Rectal smooth muscle tissue (tissue), 1 donor: ENCODE results near the gene CTXN2.

Experiments
- H3K27ac ChIP-seq: one replicate; pipeline ENCODE4 v1.7.0; 2013; ENCODE audit warnings: low read depth, low read length, inconsistent platforms
- H3K27me3 ChIP-seq: one replicate; pipeline ENCODE4 v1.7.0; 2013; ENCODE audit warnings: low read length; ENCODE audit not compliant: control insufficient read depth, insufficient read depth
- H3K36me3 ChIP-seq: one replicate; pipeline ENCODE4 v1.7.0; 2013; ENCODE audit warnings: low read length; ENCODE audit not compliant: control insufficient read depth, insufficient read depth
- H3K4me1 ChIP-seq: one replicate; pipeline ENCODE4 v1.7.0; 2013; ENCODE audit warnings: low read length; ENCODE audit not compliant: control insufficient read depth, insufficient read depth
- H3K4me3 ChIP-seq: one replicate; pipeline ENCODE4 v1.7.0; 2013; ENCODE audit warnings: low read length
- H3K9ac ChIP-seq: one replicate; pipeline ENCODE4 v1.7.0; 2013; ENCODE audit warnings: low read length

Gene CTXN2

DNA sequence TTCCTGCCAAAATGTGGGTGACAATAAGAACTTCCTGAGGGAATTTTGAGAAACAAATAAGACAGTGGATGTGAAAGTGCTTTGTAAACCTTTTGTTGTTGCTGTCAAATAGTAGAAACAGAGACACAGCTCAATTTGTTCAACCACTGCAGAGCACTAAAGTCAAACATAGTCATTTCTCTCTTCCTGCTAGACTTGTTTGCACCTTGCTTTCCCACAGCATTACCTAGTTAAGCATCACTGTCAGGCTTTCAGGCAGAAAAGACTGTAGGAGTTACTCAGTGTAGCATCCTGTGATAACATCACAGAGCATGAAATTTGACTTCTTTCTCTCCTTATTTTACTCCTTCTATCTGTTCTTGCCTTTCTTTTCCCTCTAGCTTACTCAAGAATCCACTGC, 41.8 kb downstream of the CTXN2 start:
- no peaks in the 10 kb centered on the region for H3K36me3 ChIP-seq
- H3K4me1 ChIP-seq: no peaks in the 10 kb centered on the region
- H3K27me3 ChIP-seq: no peaks in the 10 kb centered on the region
- no peak overlapping the region for H3K27ac ChIP-seq
- H3K9ac ChIP-seq: no peak overlapping the region
- H3K4me3 ChIP-seq: no peak overlapping the region

- no peaks in the 10 kb centered on the region for H3K4me1 ChIP-seq
- no peak overlapping the region for H3K9ac ChIP-seq
- H3K27me3 ChIP-seq: no peaks in the 10 kb centered on the region
- H3K27ac ChIP-seq: no peak overlapping the region
- no peaks in the 10 kb centered on the region for H3K36me3 ChIP-seq
- no peak overlapping the region for H3K4me3 ChIP-seq
Measured at GRCh38 chr15:48239334-48239733, 47.9 kb downstream of the CTXN2 start.

GRCh38 chr15:48242015-48242414, 50.5 kb downstream of the CTXN2 start:
- H3K9ac ChIP-seq: no peak overlapping the region
- no peaks in the 10 kb centered on the region for H3K4me1 ChIP-seq
- no peaks in the 10 kb centered on the region for H3K36me3 ChIP-seq

DNA sequence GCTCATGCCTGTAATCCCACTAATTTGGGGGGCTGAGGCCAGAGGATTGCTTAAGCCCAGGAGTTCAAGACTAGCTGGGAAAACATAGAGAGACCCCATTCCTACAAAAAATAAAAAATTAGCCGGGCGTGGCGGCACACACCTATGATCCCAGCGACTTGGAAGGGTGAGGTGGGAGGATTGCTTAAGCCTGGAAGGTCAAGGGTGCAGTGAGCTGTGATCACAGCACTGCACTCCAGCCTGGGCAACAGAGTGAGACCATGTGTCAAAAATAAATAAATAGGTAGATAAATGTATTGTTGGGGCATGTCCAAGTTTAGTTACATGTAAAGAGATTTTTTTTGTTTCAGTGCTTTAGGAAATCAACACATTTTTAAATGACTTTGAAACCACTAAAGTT, 51.1 kb downstream of the CTXN2 start:
- Histone ChIP-seq H3K9ac (no peak overlapping the region), H3K4me1 (no peaks in the 10 kb centered on the region), H3K4me3 (no peak overlapping the region), H3K36me3 (no peaks in the 10 kb centered on the region), H3K27ac (no peak overlapping the region), H3K27me3 (no peaks in the 10 kb centered on the region)

More at GRCh38 chr15:48242015-48242414, 50.5 kb downstream of the CTXN2 start:
- H3K27ac ChIP-seq: no peak overlapping the region
- no peaks in the 10 kb centered on the region for H3K27me3 ChIP-seq
- no peak overlapping the region for H3K4me3 ChIP-seq

DNA sequence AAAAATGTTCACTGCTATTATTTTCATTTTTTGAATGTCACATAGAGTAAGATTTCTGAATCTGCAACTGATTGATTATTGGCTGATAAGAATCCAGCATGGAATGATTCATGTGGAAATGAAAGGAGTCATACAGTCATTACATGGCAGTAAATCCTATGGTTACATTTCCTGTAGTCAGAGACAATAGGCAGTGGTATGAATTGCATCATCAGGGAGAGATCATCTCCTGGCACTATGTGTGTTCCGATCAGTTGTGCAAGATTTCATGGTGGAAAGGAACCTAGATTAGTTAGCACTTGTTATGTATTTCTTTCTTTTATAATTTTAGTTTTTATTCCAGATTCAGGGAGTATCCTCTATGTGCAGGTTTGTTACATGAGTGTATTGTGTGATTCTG, 53.5 kb downstream of the CTXN2 start:
- Histone ChIP-seq H3K4me3 (no peak overlapping the region), H3K4me1 (no peaks in the 10 kb centered on the region)

GRCh38 chr15:48248414-48248813, 56.9 kb downstream of the CTXN2 start:
- H3K4me3 ChIP-seq: no peak overlapping the region

More for the DNA sequence above, 53.5 kb downstream of the CTXN2 start:
- Histone ChIP-seq H3K9ac (no peak overlapping the region), H3K36me3 (no peaks in the 10 kb centered on the region), H3K27me3 (no peaks in the 10 kb centered on the region), H3K27ac (no peak overlapping the region)

DNA sequence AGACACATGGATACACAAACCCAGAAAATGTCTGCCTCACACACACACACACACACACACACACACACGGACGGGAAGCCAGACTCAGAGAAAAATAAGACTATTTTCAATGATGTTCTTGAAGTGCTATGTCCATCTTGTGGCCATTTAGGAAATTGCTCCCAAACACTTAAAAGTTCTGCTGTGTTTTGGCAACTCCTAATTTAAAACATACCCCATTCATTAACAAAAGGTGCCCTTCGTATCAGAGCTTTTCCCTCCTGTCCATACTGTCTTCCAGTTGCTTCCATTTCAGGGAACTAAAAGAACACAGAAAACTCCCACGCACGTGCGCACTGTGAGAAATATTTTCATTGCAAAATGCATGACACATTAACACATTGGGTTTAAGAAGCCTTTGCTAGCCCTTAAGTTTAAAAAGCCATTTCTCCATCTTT, 59.2 kb downstream of the CTXN2 start:
- no peak overlapping the region for H3K27ac ChIP-seq
- H3K4me1 ChIP-seq: no peaks in the 10 kb centered on the region
- H3K27me3 ChIP-seq: no peaks in the 10 kb centered on the region
- H3K36me3 ChIP-seq: no peaks in the 10 kb centered on the region
- no peak overlapping the region for H3K9ac ChIP-seq
- no peak overlapping the region for H3K4me3 ChIP-seq

More at GRCh38 chr15:48248414-48248813, 56.9 kb downstream of the CTXN2 start:
- no peaks in the 10 kb centered on the region for H3K4me1 ChIP-seq
- H3K27ac ChIP-seq: no peak overlapping the region
- no peak overlapping the region for H3K9ac ChIP-seq
- no peaks in the 10 kb centered on the region for H3K27me3 ChIP-seq
- no peaks in the 10 kb centered on the region for H3K36me3 ChIP-seq

DNA sequence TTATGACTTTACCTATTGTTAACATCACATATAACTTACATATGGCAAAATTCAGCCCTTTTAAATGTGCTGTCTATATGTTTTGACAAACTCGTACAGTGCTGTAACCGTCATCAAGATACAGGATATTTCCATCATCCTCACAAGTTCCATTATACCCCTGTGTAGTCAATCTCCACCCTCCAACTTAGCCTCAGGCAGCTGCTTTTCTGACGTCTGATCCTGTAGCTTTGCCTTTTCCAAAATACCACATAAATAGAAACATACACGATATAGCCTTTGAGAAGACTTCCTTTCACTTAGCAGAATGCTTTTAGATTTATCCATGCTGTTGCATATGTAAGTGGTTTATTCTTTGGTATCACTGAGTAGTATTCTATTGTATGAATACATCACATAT, 61.7 kb downstream of the CTXN2 start:
- Histone ChIP-seq H3K27me3 (no peaks in the 10 kb centered on the region), H3K4me3 (no peak overlapping the region), H3K4me1 (no peaks in the 10 kb centered on the region), H3K9ac (no peak overlapping the region), H3K27ac (no peak overlapping the region), H3K36me3 (no peaks in the 10 kb centered on the region)
